Stimulated activated CD4-positive, alpha-beta T cell treated with anti-CD3 and anti-CD28 coated beads, Interleukin-2, amount 100 ng/mL, for 24 hours (primary cell): ENCODE results near the gene TP53.
"Not testable (repeated sequence)": the region's sequence is repeated elsewhere in the genome, so short reads cannot be mapped to it uniquely, and the experiment has no call there.

Experiments
- DNase-seq, 2 donors: peaks; one replicate each; pipeline ENCODE4 v3.0.0-alpha.2; 2020

The TP53 gene

DNA sequence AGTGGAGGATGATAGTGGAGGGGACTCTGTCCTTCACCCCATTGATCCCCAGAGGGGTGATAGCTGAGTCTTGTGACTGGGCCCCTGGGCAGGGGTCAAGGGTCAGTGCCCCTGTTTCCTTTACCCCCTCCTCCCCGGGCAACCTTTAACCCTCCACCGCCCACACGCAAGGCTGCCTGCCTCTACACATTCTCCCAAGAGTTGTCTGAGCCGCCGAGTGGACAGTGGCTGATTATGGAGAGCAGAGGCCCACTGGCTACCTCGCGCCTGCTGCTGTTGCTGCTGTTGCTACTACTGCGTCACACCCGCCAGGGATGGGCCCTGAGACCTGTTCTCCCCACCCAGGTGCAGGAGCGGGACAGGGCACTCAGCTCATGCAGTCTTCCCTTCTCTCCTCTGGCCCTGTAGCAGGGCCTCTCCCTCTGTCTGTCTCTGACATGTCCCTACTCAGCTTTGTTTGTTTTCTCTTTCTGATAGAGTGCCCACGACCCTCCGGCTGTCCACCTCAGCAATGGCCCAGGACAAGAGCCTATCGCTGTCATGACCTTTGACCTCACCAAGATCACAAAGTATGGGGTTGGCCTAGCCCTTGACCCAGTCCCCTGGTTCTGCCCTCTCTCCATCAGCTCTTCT is 57.2 kb downstream of the TP53 start, which contains the start of gene SHBG:
Gene SHBG (plus strand): TSS at position 197 of the 633 bp plus-strand sequence. CDS start 38 bp downstream, at position 235.
- no peak for DNase-seq

GRCh38 chr17:7627250-7628121 is 59.8 kb downstream of the TP53 start, which contains the start of gene SAT2:
TSS of gene SAT2 (minus strand) at chr17:7627821. CDS start at chr17:7627635, 186 bp downstream.
- peak; percentile 85 to 86 for DNase-seq

DNA sequence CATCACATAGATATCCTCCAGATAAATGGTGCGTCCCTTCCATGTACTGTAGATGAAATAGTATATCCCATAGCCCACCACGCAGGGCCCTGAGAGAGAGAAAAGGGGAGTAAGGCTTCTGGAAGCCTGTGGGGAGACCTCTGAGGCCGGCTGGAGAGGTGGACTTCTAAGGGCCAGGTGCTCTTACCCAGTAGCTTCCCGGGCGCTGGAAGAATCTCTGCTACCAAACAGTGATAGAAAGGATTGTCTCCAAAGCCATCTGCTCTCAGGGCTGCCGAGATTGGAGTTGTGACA is 60.4 kb downstream of the TP53 start:
- no peak for DNase-seq

DNA sequence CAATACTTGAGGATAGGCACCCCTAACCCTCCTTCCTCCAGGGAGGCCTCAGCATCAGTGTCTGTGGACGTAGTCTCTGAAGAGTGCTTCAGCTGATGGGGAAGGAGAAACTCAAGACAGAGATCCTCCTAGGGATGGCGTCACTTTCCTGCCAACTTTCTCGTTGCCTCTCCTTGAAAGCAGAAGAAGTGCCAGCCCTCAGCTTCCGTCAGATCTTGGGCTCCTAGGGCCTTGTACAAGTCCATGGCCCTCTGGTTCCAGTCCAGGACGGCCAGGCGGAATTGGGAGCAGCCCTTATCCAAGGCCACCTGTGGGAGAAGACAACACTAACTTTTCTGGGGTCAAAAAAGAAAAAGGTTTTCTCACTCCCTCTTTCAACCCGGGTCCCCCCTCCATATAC is 61.0 kb downstream of the TP53 start:
- no peak for DNase-seq

GRCh38 chr17:7625749-7626148 is 61.5 kb downstream of the TP53 start:
- not testable (repeated sequence) for DNase-seq

- no peak for DNase-seq
Observed at GRCh38 chr17:7623661-7624060, 63.6 kb downstream of the TP53 start.

DNA sequence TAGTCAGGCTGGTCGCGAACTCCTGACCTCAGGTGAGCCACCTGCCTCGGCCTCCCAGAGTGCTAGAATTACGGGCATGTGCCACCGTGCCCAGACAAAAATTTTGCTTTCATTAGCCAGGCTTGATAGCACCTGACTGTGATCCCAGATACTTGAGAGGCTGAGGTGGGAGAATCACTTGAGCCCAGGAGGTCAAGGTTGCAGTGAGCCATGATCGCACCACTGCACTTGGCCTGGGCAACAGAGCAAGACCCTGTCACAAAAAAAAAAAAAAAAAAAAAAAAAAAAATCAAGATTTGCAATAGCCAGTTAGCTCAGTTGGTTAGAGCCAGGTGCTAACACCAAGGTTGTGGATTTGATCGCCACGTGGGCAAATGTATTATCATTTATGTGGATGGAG is 66.5 kb downstream of the TP53 start:
- no peak for DNase-seq

- no peak for DNase-seq
Observed at GRCh38 chr17:7618608-7619007, 68.7 kb downstream of the TP53 start.
